Activated T-helper 2 cell treated with anti-CD3 and anti-CD28 coated beads, Interferon-gamma antibody, Interleukin-2, Interleukin-4, amounts not matched to agents 10 μg/mL and 5 μg/mL and 100 μg/mL, durations not matched to agents 14 hours and 24 hours and 36 hours (primary cell): ENCODE data around the gene HAGHL. TPM values are rescaled to one million over a fixed set of nuclear protein-coding genes. Genes with fewer than 3 reads are reported as not detected.
"Not testable (repeated sequence)": the region's sequence is repeated elsewhere in the genome, so short reads cannot be mapped to it uniquely, and the experiment has no call there.

ENCODE experiments used
- DNase-seq: peaks from one replicate; pipeline ENCODE4 v3.0.0; 2021; ENCODE audit warnings: low spot score
- H3K27ac Mint-ChIP-seq: one replicate; pipeline ENCODE4 v1.8.0; 2021; ENCODE audit warnings: mixed read lengths
- H3K27me3 Mint-ChIP-seq: one replicate; pipeline ENCODE4 v1.8.0; 2021; ENCODE audit warnings: low read depth, mixed read lengths
- H3K36me3 Mint-ChIP-seq: one replicate; pipeline ENCODE4 v1.8.0; 2021; ENCODE audit warnings: low read depth, mixed read lengths
- H3K4me1 Mint-ChIP-seq: one replicate; pipeline ENCODE4 v1.8.0; 2021; ENCODE audit warnings: low read depth, mixed read lengths
- H3K4me3 Mint-ChIP-seq: one replicate; pipeline ENCODE4 v1.8.0; 2021; ENCODE audit warnings: low read depth, mild to moderate bottlenecking, moderate library complexity, mixed read lengths
- H3K9me3 Mint-ChIP-seq: one replicate; pipeline ENCODE4 v1.8.0; 2021; ENCODE audit warnings: mixed read lengths
- intact Hi-C: fragments of 100-400 bp; cut with micrococcal nuclease; formaldehyde crosslinking; loops from one replicate; pipeline ENCODE4 v1.15.1; 2023
- total RNA-seq: library from RNA; stranded (reverse); gene quantifications from 2 replicates; pipeline ENCODE4 v1.2.3, GENCODE V29; 2022

Gene HAGHL
- total RNA-seq, 1 donor from 2014 or later = 18.5 TPM

DNA sequence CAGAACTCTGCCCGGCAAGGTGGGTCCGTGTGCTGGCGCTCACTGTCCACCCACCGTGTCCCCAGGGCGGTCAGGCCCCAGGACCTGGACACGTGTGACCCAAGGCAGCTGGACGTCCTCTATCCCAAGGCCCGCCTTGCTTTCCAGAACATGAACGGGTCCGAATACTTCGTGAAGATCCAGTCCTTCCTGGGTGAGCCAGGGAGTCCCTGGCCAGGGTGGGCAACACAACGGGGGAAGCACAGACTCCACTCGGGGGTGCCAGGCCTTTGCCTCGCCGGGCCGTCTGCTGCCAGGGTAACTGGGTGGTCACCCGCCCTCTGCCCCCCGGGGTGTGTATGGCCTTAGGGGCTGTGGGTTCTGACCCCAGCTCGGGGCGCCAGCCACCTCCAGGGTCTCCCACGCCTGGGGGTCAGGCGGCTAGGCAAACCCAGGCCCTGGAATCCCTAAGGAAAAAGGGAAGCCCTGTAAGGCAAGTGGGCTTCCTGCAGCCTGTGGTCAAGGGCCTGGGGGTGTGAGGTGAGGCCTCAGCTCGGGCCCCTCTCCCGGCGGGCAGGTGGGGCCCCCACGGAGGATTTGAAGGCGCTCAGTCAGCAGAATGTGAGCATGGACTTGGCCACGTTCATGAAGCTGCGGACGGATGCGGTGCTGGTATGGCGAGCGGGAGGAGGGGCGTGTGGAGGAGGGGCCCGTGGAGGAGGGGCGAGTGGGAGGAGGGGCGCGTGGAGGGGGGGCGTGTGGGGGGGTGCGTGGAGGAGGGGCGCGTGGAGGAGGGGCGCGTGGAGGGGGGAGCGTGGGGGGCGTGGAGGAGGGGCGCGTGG lies 40.1 kb downstream of the HAGHL start:
- H3K9me3 Mint-ChIP-seq = no peaks in the 10 kb centered on the region
- no peak for DNase-seq
- intact Hi-C loops = no loop called here
- H3K4me3 Mint-ChIP-seq = no peak overlapping the region
- no peak overlapping the region for H3K27ac Mint-ChIP-seq
- no peaks in the 10 kb centered on the region for H3K4me1 Mint-ChIP-seq
- no peaks in the 10 kb centered on the region for H3K36me3 Mint-ChIP-seq
- H3K27me3 Mint-ChIP-seq = no peaks in the 10 kb centered on the region

DNA sequence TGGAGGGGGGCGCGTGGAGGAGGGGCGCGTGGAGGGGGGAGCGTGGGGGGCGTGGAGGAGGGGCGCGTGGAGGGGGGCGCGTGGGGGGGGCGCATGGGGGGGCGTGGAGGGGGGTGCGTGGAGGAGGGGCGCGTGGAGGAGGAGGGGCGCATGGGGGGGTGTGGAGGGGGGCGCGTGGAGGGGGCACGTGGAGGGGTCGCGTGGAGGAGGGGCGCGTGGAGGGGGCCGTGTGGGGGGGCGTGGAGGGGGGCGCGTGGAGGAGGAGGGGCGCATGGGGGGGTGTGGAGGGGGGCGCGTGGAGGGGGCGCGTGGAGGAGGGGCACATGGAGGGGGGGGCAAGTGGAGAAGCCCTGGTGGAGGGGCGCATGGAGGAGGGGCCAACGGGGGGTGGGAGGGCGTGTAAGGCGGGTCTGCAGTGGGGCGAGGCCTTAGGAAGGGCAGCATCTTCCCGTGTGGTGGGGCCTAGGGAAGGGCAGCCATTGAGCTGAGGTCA lies 40.9 kb downstream of the HAGHL start:
- H3K9me3 Mint-ChIP-seq = no peaks in the 10 kb centered on the region
- no peaks in the 10 kb centered on the region for H3K36me3 Mint-ChIP-seq
- no peak for DNase-seq
- no peaks in the 10 kb centered on the region for H3K27me3 Mint-ChIP-seq
- H3K4me3 Mint-ChIP-seq = no peak overlapping the region
- intact Hi-C loops = no loop called here
- H3K27ac Mint-ChIP-seq = no peak overlapping the region
- H3K4me1 Mint-ChIP-seq = no peaks in the 10 kb centered on the region

DNA sequence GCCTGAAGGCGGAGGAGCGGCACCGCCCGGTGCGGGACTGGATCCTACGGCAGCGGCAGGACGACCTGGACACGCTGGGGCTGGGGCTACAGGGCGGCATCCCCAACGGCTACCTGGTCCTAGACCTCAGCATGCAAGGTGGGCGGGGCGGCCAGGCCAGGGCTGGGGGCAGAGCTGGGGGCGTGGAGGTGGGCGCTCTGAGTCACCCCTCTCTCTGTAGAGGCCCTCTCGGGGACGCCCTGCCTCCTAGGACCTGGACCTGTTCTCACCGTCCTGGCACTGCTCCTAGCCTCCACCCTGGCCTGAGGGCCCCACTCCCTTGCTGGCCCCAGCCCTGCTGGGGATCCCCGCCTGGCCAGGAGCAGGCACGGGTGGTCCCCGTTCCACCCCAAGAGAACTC lies 41.5 kb downstream of the HAGHL start:
- Mint-ChIP-seq H3K9me3 (no peaks in the 10 kb centered on the region), H3K27me3 (no peaks in the 10 kb centered on the region), H3K4me1 (no peaks in the 10 kb centered on the region), H3K27ac (no peak overlapping the region), H3K4me3 (no peak overlapping the region), H3K36me3 (no peaks in the 10 kb centered on the region)
- no peak for DNase-seq
- intact Hi-C loops = no loop called here

DNA sequence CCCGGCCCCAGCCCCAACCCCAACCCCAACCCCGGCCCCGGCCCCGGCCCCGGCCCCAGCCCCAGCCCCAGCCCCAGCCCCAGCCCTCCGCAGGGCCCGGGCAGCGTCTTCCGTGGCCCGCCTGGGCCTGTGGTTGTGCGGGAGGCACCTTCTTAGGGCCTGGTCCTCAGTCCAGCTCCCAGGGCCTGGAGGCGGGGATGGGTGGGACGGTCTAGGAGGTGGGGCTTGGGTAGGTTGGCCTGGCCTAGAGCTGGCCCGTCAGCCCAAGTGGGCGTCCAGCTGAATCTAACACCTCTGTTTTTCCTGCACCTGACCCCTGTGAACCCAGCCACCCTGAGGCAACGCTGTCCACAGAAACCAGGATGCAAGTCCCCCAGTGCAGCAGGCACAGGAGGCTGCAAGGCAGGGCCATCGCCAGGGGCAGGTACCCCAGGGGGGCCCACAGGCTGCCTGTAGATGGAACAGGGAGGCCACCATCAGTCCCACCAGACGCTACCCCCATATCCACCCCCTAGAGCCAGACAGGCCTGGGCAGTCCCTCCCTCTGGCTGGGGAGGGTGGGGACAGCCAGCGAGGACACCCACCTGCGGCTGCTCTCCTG lies 42.4 kb downstream of the HAGHL start:
- intact Hi-C loops = no loop called here
- no peaks in the 10 kb centered on the region for H3K4me1 Mint-ChIP-seq
- H3K27ac Mint-ChIP-seq = no peak overlapping the region
- H3K9me3 Mint-ChIP-seq = no peaks in the 10 kb centered on the region
- H3K4me3 Mint-ChIP-seq = no peak overlapping the region
- no peaks in the 10 kb centered on the region for H3K27me3 Mint-ChIP-seq
- no peaks in the 10 kb centered on the region for H3K36me3 Mint-ChIP-seq
- no peak for DNase-seq

DNA sequence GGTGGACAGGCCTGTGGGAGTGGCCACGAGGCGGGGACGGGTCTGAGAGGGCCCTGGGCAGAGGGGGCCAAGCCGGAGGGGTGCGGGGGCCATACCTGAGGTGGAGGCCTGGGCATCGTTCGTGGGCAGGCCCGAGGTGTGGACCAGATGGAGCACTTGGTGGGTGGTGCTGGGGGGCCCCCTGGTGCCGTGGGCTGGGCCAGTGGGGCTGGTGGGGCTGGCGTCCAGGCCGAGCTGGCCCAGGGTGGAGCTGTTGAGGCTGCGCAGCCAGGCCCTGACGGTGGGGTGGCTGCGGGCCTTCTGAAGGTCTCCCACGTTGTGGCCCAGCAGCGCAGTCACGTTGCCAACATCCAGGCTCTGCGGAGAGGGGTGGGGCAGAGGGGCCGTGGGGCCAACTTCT lies 43.0 kb downstream of the HAGHL start:
- intact Hi-C loops = no loop called here
- no peak overlapping the region for H3K27ac Mint-ChIP-seq
- no peaks in the 10 kb centered on the region for H3K4me1 Mint-ChIP-seq
- no peak overlapping the region for H3K4me3 Mint-ChIP-seq
- H3K9me3 Mint-ChIP-seq = no peaks in the 10 kb centered on the region
- DNase-seq = no peak
- no peaks in the 10 kb centered on the region for H3K27me3 Mint-ChIP-seq
- H3K36me3 Mint-ChIP-seq = no peaks in the 10 kb centered on the region

DNA sequence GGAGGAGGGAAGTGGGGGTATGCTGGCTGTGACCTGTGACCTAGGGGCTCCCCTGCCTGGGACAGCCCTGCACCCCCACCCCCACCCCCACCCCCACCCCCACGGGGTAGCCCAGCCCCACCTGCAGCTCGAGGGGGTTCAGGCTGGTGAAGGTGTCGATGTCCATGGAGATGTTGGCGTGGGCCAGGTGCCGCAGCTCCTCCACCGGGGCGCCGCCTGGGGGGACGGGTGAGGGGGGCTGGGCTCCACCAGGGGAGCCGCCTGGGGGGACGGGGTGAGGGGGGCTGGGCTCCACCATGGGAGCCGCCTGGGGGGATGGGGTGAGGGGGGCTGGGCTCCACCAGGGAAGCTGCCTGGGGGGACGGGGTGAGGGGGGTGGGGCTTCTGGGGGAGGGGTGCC lies 43.5 kb downstream of the HAGHL start:
- H3K36me3 Mint-ChIP-seq = no peaks in the 10 kb centered on the region
- H3K27ac Mint-ChIP-seq = no peak overlapping the region
- no peak overlapping the region for H3K4me3 Mint-ChIP-seq
- DNase-seq = no peak
- no peaks in the 10 kb centered on the region for H3K9me3 Mint-ChIP-seq
- no peaks in the 10 kb centered on the region for H3K4me1 Mint-ChIP-seq
- no peaks in the 10 kb centered on the region for H3K27me3 Mint-ChIP-seq
- intact Hi-C loops = no loop called here

DNA sequence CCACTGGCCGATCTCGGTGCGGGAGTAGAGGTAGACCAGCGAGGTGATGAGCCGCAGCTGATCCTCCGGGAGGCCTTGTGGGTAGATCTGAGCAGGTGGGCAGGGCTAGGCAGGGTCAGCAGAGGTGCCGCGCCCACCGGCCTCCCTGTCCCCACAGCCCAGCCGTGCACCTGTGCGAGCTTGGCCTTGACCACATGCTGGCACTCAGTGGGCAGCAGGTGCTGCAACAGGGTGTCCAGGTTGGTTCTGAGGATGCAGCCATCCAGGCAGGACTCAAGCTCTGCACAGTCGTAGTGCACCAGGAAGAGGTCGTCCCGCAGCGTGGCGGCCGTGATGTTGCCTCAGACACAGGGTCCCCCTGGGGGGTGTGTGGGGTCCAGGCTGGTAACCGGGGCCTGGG lies 46.1 kb downstream of the HAGHL start:
- DNase-seq = no peak

DNA sequence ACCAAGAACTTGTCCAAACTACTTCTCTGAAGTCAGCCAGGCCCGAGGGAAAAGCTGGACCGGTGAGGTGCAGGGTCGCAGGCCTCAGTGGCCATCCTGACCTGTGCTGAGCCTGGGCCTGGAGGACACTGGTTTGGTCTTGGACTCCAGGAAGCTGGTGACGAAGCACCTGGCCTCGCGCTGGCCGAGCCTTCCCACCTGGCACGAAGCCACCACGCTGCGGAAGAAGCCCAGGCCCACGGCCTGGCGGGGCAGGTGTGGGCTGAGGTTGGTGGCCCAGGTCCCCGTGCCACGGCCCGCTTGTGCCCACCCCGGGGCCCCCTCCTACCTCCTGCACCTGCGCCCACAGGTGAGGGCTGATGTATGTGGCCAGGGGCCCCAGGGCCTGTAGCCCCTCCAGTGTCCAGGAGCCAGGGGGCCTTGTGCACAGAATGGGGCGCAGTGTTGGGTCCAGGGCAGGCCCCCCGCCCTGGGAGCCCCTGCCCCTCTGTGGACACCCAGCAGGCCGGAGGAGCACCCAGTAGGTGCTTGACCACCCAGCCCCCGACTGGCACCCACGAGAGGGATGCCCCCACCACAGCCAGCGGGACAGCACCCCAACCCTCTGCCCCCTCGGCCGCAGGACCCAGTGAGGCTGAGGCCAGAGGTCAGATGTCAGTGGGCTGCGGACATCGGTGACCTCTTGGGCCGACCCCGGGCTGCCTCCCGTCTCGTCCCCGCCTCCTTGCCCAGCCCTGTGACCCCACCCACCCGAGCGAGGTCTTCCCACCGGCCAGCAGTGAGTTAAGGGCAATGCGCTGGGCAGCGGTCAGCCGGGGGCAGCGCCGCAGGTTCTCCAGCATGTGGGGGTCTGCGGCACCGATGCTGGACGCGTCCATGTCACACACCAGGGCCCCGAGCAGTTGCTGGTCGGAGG lies 47.4 kb downstream of the HAGHL start:
- Mint-ChIP-seq H3K4me1 (peaks cover 2% of the 10 kb centered on the region), H3K27me3 (no peaks in the 10 kb centered on the region), H3K36me3 (no peaks in the 10 kb centered on the region), H3K27ac (no peak overlapping the region), H3K9me3 (no peaks in the 10 kb centered on the region), H3K4me3 (no peak overlapping the region)
- no peak for DNase-seq
- intact Hi-C loops = no loop called here

More for the DNA sequence above, 46.1 kb downstream of the HAGHL start:
- no peak overlapping the region for H3K4me3 Mint-ChIP-seq
- H3K27ac Mint-ChIP-seq = no peak overlapping the region
- H3K36me3 Mint-ChIP-seq = no peaks in the 10 kb centered on the region
- peaks cover 2% of the 10 kb centered on the region for H3K4me1 Mint-ChIP-seq
- intact Hi-C loops = no loop called here
- H3K27me3 Mint-ChIP-seq = no peaks in the 10 kb centered on the region
- no peaks in the 10 kb centered on the region for H3K9me3 Mint-ChIP-seq

DNA sequence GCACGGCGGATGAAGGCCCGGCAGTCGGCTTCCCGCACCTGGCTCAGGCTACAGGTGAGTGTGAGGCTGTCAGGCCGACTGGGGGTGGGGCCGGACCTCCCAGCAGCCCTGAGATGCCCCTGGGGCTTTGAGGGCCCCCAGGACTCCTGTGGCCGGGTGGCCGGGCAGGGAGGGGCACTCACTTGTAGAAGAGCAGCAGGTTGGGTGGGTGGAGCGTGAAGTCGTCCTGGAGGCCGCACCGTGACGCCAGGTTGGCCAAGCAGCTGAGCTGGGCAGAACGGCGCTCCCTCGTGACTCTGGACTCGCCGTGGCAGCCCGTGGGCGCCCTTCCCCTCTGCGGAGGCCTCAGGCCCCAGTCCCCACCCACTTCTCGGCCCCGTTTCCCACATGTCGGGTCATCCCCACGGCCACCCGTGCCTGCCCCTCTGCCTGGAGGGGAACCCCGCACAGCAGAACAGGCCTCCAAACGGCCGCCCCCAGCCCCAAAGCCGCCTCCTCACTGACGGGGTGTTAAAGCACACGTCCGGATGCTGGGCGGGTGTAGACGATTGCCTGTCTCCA lies 48.4 kb downstream of the HAGHL start:
- intact Hi-C loops = no loop called here
- Mint-ChIP-seq H3K4me3 (no peak overlapping the region), H3K9me3 (no peaks in the 10 kb centered on the region), H3K27ac (no peak overlapping the region), H3K4me1 (peaks cover 2% of the 10 kb centered on the region), H3K36me3 (no peaks in the 10 kb centered on the region), H3K27me3 (no peaks in the 10 kb centered on the region)
- DNase-seq = no peak

DNA sequence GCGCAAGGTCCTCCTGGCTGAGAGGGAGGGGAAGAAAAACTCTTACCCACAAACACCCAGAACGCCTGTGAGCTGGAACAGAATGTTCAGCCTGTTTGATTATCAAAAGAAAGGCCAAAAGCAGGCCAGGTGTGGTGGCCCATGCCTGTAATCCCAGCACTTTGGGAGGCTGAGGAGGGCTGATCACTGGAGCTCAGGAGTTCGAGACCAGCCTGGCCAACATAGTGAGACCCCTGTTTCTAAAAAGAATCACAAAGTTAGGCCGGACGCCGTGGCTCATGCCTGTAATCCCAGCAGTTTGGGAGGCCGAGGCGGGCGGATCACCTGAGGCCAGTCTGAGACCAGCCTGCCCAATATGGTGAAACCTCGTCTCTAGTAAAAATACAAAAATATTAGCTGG lies 49.4 kb downstream of the HAGHL start:
- not testable (repeated sequence) for H3K36me3 Mint-ChIP-seq, H3K4me3 Mint-ChIP-seq, H3K9me3 Mint-ChIP-seq

DNA sequence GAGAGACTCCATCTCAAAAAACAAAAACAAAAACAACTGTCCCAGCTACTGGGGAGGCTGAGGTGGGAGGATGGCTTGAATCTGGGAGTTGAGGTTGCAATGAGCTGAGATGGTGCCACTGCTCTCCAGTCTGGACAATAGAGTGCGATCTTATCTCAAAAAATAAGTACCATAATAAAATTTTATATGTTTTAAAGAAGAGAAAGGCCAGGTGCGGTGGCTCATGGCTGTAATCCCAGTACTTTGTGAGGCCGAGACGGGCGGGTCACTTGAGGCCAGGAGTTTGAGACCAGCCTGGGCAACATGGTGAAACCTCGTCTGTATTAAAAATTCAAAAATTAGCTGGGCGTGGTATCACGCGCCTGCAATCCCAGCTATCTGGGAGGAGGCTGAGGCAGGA lies 49.9 kb downstream of the HAGHL start:
- no peaks in the 10 kb centered on the region for H3K9me3 Mint-ChIP-seq
- H3K4me1 Mint-ChIP-seq = peaks cover 2% of the 10 kb centered on the region
- no peaks in the 10 kb centered on the region for H3K27me3 Mint-ChIP-seq
- no peaks in the 10 kb centered on the region for H3K36me3 Mint-ChIP-seq
- no peak overlapping the region for H3K27ac Mint-ChIP-seq
- DNase-seq = no peak
- intact Hi-C loops = no loop called here
- H3K4me3 Mint-ChIP-seq = no peak overlapping the region

More for the DNA sequence above, 49.4 kb downstream of the HAGHL start:
- H3K27ac Mint-ChIP-seq, intact Hi-C loops, H3K4me1 Mint-ChIP-seq, H3K27me3 Mint-ChIP-seq, DNase-seq: not testable (repeated sequence)

DNA sequence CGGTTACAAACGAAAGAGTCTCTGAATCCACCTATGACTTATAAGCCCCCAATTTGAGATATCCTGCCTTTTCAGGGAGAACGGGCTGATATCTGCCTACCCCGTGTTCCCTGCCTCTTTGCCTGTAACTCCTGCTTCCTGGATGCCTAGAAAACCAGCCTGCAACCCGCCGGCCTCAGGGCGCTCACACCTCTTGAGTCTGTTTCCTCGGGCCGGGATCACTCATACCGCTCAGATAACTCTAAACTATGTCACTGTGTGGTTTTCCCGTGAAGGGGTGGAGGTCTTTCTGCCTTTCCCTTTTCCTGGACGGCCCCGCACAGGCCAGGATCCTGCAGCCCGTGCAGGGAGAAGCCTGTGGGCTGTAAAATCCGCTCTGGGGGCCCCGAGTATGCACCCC lies 50.9 kb downstream of the HAGHL start:
- no peaks in the 10 kb centered on the region for H3K27me3 Mint-ChIP-seq
- no peak overlapping the region for H3K4me3 Mint-ChIP-seq
- H3K9me3 Mint-ChIP-seq = no peaks in the 10 kb centered on the region
- no peak for DNase-seq
- no peaks in the 10 kb centered on the region for H3K36me3 Mint-ChIP-seq
- intact Hi-C loops = no loop called here
- peaks cover 2% of the 10 kb centered on the region for H3K4me1 Mint-ChIP-seq
- no peak overlapping the region for H3K27ac Mint-ChIP-seq
